HG03097 (cell line): ENCODE measurements around the gene BLNK.

Source experiments
- ATAC-seq: cut with Tn5 transposase; IDR thresholded peaks from one replicate; pipeline ENCODE4 v1.9.1; 2021; ENCODE audit not compliant: unreplicated experiment, low FRiP score

Gene BLNK

GRCh38 chr10:96165726-96166125, 105.6 kb downstream of the BLNK start:
- ATAC-seq: no peak

DNA sequence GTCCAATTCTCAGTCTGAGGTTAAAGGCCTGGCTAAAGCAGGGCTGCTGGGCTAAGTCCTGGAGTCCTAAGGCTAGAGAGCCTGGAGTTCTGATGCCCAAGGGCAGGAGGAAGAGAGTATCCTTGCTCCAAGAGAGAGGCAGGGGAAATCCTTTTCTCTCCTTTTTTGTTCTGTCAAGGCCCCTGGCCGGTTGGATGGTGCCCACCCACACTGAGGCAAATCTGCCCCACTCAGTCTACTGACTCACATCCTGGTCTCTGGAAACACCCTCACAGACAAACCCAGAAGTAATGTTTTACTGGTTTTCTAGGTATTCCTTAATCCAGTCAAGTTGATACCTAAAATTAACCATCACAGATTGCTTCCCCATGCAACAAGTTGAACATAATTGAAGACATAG, 118.3 kb downstream of the BLNK start:
- ATAC-seq: no peak

GRCh38 chr10:96152437-96152836, 118.9 kb downstream of the BLNK start:
- no peak for ATAC-seq
